ENCODE measurements around the gene MLN. TPM values are rescaled to one million over a fixed set of nuclear protein-coding genes. Genes with fewer than 3 reads are reported as not detected.
A peak's percentile ranks its signal among the peaks of the same experiment; 100 is the strongest.

Gene MLN
- total and polyA plus RNA-seq, 2 experiments from 2014 or later, result not detected

DNA sequence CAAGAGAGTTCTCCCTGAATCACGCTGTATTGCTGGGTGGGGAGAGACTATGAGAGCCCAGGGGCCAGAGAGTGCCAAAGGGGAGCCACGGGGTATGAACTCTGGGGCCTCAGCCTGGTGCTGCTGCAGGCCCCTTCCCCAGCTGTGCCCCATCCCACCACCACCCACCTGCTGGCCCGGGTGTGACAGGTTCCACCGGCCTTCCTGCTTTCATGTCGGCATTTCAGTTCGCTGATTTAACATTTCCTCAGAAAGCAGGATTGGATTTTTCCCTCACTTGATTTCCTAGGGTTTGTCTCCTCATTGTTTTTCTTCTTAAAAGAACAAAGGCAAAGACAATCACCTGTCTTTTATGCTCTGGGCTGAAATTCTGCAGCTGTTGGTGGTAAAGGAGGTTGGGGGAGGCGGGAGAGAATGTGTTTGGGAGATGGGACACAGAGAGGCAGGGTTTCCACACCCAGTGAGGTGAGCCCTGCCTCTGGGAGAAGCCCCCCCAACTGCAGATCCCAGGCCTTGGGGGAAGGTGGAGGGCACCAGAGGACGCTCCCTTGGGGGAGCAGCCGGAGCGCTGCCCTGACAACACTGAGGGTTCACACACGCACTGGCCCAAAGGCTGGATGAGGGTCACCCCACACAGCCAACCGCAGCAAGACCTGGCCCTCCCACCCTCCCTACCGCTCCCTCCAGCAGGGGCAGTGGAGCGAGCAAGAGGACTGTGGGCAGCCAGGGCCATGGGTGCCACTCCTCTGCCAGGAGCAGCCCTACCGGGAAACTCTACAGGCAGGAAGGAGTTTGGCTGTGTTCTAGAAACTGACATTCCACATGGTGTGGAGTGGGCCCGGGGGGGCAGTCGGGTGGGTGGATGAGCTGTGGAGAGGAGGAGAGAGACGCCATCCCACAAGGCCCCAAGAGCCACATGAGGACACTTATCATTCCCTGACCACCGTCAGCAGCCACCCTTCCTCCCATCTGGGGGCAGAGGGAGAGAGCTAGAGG, 10.5 kb upstream of the MLN start:
- H3K4me2 ChIP-seq, result peak overlapping the region; percentile 71
- DNase-seq (ENCODE audit: low spot score) (no peak), ATAC-seq (peak; percentile 10)
- peaks cover 49% of the 10 kb centered on the region for H3K4me1 ChIP-seq (ENCODE audit: insufficient read depth)
- Mint-ChIP-seq H3K9me3 (no peaks in the 10 kb centered on the region), H3K4me1 (peaks cover 57% of the 10 kb centered on the region), H3K4me3 (no peak overlapping the region), H3K27ac (no peak overlapping the region), H3K27me3 (ENCODE audit: insufficient read depth, low read depth, poor library complexity) (peaks cover 12% of the 10 kb centered on the region), H3K36me3 (ENCODE audit: low read depth) (no peaks in the 10 kb centered on the region)
- peaks cover 14% of the 10 kb centered on the region; the same call in 1 of the 2 replicates for H3F3A ChIP-seq (replicated peaks; ENCODE audit: low read depth)
- H3K4me3 ChIP-seq, result no peak overlapping the region
- H3K79me2 ChIP-seq (replicated peaks; ENCODE audit: insufficient read depth), result no peaks in the 10 kb centered on the region
- H3K27ac ChIP-seq (ENCODE audit: low read depth), result peak overlapping the region; percentile 76
- no peak overlapping the region for H2AFZ ChIP-seq
- no peaks in the 10 kb centered on the region for H3K27me3 ChIP-seq (ENCODE audit: insufficient read depth)
- H3K36me3 ChIP-seq (ENCODE audit: insufficient read depth), result no peaks in the 10 kb centered on the region
- no peaks in the 10 kb centered on the region for H4K20me1 ChIP-seq (replicated peaks; ENCODE audit: insufficient read depth)
- no peaks in the 10 kb centered on the region for H3K9me2 ChIP-seq (ENCODE audit: insufficient read depth)
- TF ChIP-seq, protein P1, sequence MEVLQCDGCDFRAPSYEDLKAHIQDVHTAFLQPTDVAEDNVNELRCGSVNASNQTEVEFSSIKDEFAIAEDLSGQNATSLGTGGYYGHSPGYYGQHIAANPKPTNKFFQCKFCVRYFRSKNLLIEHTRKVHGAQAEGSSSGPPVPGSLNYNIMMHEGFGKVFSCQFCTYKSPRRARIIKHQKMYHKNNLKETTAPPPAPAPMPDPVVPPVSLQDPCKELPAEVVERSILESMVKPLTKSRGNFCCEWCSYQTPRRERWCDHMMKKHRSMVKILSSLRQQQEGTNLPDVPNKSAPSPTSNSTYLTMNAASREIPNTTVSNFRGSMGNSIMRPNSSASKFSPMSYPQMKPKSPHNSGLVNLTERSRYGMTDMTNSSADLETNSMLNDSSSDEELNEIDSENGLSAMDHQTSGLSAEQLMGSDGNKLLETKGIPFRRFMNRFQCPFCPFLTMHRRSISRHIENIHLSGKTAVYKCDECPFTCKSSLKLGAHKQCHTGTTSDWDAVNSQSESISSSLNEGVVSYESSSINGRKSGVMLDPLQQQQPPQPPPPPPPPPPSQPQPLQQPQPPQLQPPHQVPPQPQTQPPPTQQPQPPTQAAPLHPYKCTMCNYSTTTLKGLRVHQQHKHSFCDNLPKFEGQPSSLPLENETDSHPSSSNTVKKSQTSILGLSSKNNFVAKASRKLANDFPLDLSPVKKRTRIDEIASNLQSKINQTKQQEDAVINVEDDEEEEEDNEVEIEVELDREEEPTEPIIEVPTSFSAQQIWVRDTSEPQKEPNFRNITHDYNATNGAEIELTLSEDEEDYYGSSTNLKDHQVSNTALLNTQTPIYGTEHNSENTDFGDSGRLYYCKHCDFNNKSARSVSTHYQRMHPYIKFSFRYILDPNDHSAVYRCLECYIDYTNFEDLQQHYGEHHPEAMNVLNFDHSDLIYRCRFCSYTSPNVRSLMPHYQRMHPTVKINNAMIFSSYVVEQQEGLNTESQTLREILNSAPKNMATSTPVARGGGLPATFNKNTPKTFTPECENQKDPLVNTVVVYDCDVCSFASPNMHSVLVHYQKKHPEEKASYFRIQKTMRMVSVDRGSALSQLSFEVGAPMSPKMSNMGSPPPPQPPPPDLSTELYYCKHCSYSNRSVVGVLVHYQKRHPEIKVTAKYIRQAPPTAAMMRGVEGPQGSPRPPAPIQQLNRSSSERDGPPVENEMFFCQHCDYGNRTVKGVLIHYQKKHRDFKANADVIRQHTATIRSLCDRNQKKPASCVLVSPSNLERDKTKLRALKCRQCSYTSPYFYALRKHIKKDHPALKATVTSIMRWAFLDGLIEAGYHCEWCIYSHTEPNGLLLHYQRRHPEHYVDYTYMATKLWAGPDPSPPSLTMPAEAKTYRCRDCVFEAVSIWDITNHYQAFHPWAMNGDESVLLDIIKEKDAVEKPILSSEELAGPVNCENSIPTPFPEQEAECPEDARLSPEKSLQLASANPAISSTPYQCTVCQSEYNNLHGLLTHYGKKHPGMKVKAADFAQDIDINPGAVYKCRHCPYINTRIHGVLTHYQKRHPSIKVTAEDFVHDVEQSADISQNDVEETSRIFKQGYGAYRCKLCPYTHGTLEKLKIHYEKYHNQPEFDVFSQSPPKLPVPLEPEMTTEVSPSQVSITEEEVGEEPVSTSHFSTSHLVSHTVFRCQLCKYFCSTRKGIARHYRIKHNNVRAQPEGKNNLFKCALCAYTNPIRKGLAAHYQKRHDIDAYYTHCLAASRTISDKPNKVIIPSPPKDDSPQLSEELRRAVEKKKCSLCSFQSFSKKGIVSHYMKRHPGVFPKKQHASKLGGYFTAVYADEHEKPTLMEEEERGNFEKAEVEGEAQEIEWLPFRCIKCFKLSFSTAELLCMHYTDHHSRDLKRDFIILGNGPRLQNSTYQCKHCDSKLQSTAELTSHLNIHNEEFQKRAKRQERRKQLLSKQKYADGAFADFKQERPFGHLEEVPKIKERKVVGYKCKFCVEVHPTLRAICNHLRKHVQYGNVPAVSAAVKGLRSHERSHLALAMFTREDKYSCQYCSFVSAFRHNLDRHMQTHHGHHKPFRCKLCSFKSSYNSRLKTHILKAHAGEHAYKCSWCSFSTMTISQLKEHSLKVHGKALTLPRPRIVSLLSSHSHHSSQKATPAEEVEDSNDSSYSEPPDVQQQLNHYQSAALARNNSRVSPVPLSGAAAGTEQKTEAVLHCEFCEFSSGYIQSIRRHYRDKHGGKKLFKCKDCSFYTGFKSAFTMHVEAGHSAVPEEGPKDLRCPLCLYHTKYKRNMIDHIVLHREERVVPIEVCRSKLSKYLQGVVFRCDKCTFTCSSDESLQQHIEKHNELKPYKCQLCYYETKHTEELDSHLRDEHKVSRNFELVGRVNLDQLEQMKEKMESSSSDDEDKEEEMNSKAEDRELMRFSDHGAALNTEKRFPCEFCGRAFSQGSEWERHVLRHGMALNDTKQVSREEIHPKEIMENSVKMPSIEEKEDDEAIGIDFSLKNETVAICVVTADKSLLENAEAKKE (CRISPR knock-in tag; IDR thresholded peaks at IDR 0.05), result no peak
- TF ChIP-seq CREB1 (CRISPR knock-in tag; IDR thresholded peaks at IDR 0.05; ENCODE audit: low read depth) (no peak), ZNF331 (CRISPR knock-in tag; IDR thresholded peaks at IDR 0.05; ENCODE audit: low read depth) (no peak), NANOG (IDR thresholded peaks at IDR 0.05; ENCODE audit: borderline replicate concordance) (no peak)
- TF ChIP-seq, protein P2, sequence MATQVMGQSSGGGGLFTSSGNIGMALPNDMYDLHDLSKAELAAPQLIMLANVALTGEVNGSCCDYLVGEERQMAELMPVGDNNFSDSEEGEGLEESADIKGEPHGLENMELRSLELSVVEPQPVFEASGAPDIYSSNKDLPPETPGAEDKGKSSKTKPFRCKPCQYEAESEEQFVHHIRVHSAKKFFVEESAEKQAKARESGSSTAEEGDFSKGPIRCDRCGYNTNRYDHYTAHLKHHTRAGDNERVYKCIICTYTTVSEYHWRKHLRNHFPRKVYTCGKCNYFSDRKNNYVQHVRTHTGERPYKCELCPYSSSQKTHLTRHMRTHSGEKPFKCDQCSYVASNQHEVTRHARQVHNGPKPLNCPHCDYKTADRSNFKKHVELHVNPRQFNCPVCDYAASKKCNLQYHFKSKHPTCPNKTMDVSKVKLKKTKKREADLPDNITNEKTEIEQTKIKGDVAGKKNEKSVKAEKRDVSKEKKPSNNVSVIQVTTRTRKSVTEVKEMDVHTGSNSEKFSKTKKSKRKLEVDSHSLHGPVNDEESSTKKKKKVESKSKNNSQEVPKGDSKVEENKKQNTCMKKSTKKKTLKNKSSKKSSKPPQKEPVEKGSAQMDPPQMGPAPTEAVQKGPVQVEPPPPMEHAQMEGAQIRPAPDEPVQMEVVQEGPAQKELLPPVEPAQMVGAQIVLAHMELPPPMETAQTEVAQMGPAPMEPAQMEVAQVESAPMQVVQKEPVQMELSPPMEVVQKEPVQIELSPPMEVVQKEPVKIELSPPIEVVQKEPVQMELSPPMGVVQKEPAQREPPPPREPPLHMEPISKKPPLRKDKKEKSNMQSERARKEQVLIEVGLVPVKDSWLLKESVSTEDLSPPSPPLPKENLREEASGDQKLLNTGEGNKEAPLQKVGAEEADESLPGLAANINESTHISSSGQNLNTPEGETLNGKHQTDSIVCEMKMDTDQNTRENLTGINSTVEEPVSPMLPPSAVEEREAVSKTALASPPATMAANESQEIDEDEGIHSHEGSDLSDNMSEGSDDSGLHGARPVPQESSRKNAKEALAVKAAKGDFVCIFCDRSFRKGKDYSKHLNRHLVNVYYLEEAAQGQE (IDR thresholded peaks at IDR 0.05; ENCODE audit: unreplicated experiment), result no peak
- TF ChIP-seq, protein P3, sequence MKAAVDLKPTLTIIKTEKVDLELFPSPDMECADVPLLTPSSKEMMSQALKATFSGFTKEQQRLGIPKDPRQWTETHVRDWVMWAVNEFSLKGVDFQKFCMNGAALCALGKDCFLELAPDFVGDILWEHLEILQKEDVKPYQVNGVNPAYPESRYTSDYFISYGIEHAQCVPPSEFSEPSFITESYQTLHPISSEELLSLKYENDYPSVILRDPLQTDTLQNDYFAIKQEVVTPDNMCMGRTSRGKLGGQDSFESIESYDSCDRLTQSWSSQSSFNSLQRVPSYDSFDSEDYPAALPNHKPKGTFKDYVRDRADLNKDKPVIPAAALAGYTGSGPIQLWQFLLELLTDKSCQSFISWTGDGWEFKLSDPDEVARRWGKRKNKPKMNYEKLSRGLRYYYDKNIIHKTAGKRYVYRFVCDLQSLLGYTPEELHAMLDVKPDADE (IDR thresholded peaks at IDR 0.05), result no peak
